Vagina (tissue), 2 donors: Measurements from ENCODE around the gene GRIN2A. TPM values are rescaled to one million over a fixed set of nuclear protein-coding genes. Genes with fewer than 3 reads are reported as not detected.

Source experiments
- DNase-seq, 2 donors: peaks; one replicate each; pipeline ENCODE4 v3.0.0-alpha.2; 2017; ENCODE audit errors: extremely low spot score in 2 of 2
- H3K27ac ChIP-seq: fragments of 200-600 bp; sonication (generic); one replicate; pipeline ENCODE4 v1.5.1; 2019
- H3K27me3 ChIP-seq: fragments of 200-600 bp; sonication (generic); one replicate; pipeline ENCODE4 v1.5.1; 2019
- H3K36me3 ChIP-seq, 2 donors: fragments of 200-600 bp; sonication (generic); one replicate each; pipeline ENCODE4 v1.5.1; 2017 to 2019
- H3K4me1 ChIP-seq: fragments of 200-600 bp; sonication (generic); one replicate; pipeline ENCODE4 v1.5.1; 2019
- H3K4me3 ChIP-seq, 2 donors: fragments of 200-600 bp; sonication (generic); 1 replicate in 1 of 2; 2 replicates in 1 of 2; pipeline ENCODE4 v1.5.1; 2016 to 2019
- H3K9me3 ChIP-seq: fragments of 200-600 bp; sonication (generic); one replicate; pipeline ENCODE4 v1.5.1; 2019
- POLR2A ChIP-seq, 2 donors: fragments of 450-650 bp; IDR thresholded peaks; one replicate each; pipeline ENCODE4 v1.6.1; 2017; ENCODE audit warnings: antibody characterized with exemption in 2 of 2, mild to moderate bottlenecking in 2 of 2, moderate library complexity in 2 of 2
- POLR2AphosphoS5 ChIP-seq, 2 donors: sonication (generic); formaldehyde crosslinking; IDR thresholded peaks; one replicate each; pipeline ENCODE4 v1.9.0; 2017; ENCODE audit warnings: antibody characterized with exemption in 2 of 2, mild to moderate bottlenecking in 2 of 2, low read depth in 1 of 2; ENCODE audit not compliant: insufficient read depth in 1 of 2
- intact Hi-C: fragments of 100-400 bp; cut with DNase I; formaldehyde crosslinking; loops from one replicate; pipeline ENCODE4 v1.15.1; 2023
- total RNA-seq: library from RNA; depleted of rRNA; stranded (reverse); fragments of >200 nt; gene quantifications from one replicate; pipeline ENCODE4 v1.2.3, GENCODE V29; 2016
- TF ChIP-seq, protein P1 (sequence below), 3 experiments: fragments of 450-650 bp in 2 of 3; fragments of 200-600 bp in 1 of 3; sonication (generic) in 1 of 3; IDR thresholded peaks; one replicate each; pipeline ENCODE4 v1.5.1; 2017 to 2019; ENCODE audit warnings: antibody characterized with exemption in 3 of 3, mild to moderate bottlenecking in 2 of 3, moderate library complexity in 2 of 3

The GRIN2A gene
- total RNA-seq, 1 donor from 2014 or later = 1.5 TPM

DNA sequence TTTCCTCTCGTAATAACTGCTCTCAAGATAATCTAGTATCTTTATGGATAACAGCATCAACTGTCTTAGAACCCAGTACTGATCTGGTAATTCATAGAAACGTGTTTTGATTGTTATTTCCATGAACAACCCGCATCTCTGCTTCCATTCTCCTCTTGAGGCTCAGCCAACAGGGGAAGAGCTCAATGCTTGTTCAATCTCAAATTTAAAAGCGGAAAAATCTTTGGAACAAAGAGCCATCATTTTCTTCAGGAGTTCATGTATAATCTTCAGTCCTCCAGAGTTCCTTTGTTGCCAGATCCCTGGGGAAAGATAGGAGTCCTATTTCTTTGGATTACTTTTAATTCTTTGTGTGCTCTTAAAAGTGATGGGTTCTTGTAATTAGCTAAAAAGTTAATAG, 319.9 kb downstream of the GRIN2A start:
- TF ChIP-seq POLR2AphosphoS5 (IDR thresholded peaks at IDR 0.05; ENCODE audit: insufficient read depth in 1 of 2, low read depth in 1 of 2) (no peak), POLR2A (IDR thresholded peaks at IDR 0.05) (no peak)
- TF ChIP-seq, protein P1, sequence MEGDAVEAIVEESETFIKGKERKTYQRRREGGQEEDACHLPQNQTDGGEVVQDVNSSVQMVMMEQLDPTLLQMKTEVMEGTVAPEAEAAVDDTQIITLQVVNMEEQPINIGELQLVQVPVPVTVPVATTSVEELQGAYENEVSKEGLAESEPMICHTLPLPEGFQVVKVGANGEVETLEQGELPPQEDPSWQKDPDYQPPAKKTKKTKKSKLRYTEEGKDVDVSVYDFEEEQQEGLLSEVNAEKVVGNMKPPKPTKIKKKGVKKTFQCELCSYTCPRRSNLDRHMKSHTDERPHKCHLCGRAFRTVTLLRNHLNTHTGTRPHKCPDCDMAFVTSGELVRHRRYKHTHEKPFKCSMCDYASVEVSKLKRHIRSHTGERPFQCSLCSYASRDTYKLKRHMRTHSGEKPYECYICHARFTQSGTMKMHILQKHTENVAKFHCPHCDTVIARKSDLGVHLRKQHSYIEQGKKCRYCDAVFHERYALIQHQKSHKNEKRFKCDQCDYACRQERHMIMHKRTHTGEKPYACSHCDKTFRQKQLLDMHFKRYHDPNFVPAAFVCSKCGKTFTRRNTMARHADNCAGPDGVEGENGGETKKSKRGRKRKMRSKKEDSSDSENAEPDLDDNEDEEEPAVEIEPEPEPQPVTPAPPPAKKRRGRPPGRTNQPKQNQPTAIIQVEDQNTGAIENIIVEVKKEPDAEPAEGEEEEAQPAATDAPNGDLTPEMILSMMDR (IDR thresholded peaks at IDR 0.05) = no peak

DNA sequence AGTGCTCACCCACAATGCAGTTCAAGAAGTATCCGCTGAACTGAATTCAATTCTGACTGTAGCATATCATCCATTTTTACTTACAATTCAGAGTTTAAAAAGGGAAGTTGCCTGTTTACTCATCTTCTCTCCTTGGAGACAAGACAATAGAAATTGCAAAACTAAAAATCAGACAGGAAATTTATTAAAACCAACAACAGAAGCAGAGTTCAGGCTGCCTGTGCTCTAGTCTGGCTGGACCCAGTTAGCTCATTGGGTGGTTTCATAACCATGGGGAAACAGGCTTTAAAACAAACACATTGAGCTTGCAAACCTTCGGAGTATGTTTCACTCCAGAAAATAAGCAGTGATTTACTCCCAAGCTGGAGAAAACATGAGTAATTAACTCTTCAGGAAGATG, 321.4 kb downstream of the GRIN2A start:
- intact Hi-C loops = no loop called here
- H3K27ac ChIP-seq = no peak overlapping the region
- no peak for DNase-seq
- H3K27me3 ChIP-seq = no peaks in the 10 kb centered on the region
- no peaks in the 10 kb centered on the region for H3K9me3 ChIP-seq
- H3K36me3 ChIP-seq = no peaks in the 10 kb centered on the region
- no peaks in the 10 kb centered on the region for H3K4me1 ChIP-seq
- H3K4me3 ChIP-seq = no peak overlapping the region
- TF ChIP-seq, protein P1 (IDR thresholded peaks at IDR 0.05) = no peak
- TF ChIP-seq POLR2A (IDR thresholded peaks at IDR 0.05) (no peak), POLR2AphosphoS5 (IDR thresholded peaks at IDR 0.05; ENCODE audit: insufficient read depth in 1 of 2, low read depth in 1 of 2) (no peak)

More for the DNA sequence above, 319.9 kb downstream of the GRIN2A start:
- intact Hi-C loops = no loop called here
- no peak overlapping the region for H3K27ac ChIP-seq
- H3K4me1 ChIP-seq = no peaks in the 10 kb centered on the region
- H3K9me3 ChIP-seq = no peaks in the 10 kb centered on the region
- H3K36me3 ChIP-seq = no peaks in the 10 kb centered on the region
- no peak overlapping the region for H3K4me3 ChIP-seq
- no peaks in the 10 kb centered on the region for H3K27me3 ChIP-seq
- no peak for DNase-seq

DNA sequence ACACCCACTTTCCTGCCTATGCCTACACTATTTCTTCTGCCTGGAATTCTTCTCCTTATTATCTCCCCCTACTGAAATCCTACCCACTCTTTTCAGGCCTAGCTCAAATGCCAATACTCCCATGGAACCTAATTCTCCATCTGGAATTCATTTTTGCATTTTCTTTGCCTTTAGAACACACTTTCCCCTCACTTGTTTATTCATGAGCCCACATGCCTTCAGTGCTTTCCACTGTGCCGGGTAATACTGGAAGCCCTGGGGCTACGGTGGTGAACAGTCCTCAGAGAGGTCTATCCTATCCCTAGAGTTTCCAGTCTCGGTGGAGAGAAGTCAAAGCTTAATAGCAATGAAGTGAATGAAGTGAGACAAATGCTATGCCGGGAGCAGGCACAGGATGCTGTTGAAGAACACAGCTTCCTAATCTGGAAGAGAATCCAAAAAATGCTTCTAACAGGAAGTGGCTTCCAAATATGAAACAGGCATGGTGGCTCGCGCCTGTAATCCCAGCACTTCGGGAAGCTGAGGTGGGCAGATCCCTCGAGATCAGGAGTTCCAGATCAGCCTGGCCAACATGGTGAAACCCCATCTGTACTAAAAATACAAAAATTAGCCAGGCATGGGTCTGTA, 322.4 kb downstream of the GRIN2A start:
- H3K27ac ChIP-seq = no peak overlapping the region
- no peak overlapping the region for H3K4me3 ChIP-seq
- no peaks in the 10 kb centered on the region for H3K4me1 ChIP-seq
- intact Hi-C loops = no loop called here
- no peaks in the 10 kb centered on the region for H3K9me3 ChIP-seq
- no peaks in the 10 kb centered on the region for H3K27me3 ChIP-seq
- no peak for DNase-seq
- no peaks in the 10 kb centered on the region for H3K36me3 ChIP-seq
- no peak for TF ChIP-seq POLR2A (IDR thresholded peaks at IDR 0.05)

DNA sequence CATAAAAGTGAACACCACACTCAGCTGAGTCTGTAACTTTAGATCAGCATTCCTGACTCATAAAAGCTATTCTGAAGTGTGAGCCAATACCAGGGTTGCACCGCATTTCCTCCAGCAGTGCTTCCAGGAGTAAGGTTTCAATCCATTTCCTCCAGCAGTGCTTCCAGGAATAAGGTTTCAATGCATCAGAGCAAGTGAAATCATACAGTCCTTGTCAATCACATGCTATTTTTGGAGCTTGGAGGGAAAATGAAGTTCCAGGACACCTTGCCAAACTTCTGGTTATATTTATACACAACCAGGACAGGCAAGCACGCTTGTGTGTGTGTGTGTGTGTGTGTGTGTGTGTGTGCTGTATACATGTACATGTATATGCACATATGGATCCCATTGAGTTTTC, 327.6 kb downstream of the GRIN2A start:
- TF ChIP-seq, protein P1 (IDR thresholded peaks at IDR 0.05) = no peak
- no peak for TF ChIP-seq POLR2A (IDR thresholded peaks at IDR 0.05)
- TF ChIP-seq POLR2AphosphoS5 (IDR thresholded peaks at IDR 0.05; ENCODE audit: insufficient read depth in 1 of 2, low read depth in 1 of 2) = no peak
- Histone ChIP-seq H3K4me3 (no peak overlapping the region), H3K27ac (no peak overlapping the region), H3K9me3 (no peaks in the 10 kb centered on the region), H3K27me3 (no peaks in the 10 kb centered on the region), H3K4me1 (no peaks in the 10 kb centered on the region), H3K36me3 (no peaks in the 10 kb centered on the region)
- intact Hi-C loops = no loop called here
- DNase-seq = no peak

DNA sequence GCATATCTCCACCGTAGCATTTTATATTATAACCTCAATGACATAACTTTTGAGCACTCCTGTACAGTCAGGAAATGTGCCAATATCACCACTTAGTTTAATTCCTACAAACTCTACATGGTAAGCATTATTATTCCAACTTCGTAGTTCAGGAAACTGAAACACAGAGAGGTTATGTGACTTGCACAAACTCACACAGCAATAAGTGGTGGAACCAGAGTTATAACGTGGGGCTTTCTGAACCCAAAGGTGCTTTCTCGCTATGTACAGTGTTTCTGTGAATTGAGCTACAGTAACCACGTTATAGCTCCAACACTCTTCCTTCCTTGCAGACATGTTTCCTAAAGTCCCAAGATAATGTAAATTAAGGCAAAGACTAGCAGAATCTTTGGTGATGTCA, 330.2 kb downstream of the GRIN2A start:
- TF ChIP-seq, protein P1 (IDR thresholded peaks at IDR 0.05) = no peak
- TF ChIP-seq POLR2A (IDR thresholded peaks at IDR 0.05) (no peak), POLR2AphosphoS5 (IDR thresholded peaks at IDR 0.05; ENCODE audit: insufficient read depth in 1 of 2, low read depth in 1 of 2) (no peak)
- no peaks in the 10 kb centered on the region for H3K4me1 ChIP-seq
- H3K27me3 ChIP-seq = no peaks in the 10 kb centered on the region
- no peak for DNase-seq
- intact Hi-C loops = no loop called here
- H3K36me3 ChIP-seq = no peaks in the 10 kb centered on the region
- H3K27ac ChIP-seq = no peak overlapping the region
- H3K9me3 ChIP-seq = no peaks in the 10 kb centered on the region
- H3K4me3 ChIP-seq = no peak overlapping the region
